ENCODE measurements around the gene BCAP29. TPM values are rescaled to one million over a fixed set of nuclear protein-coding genes. Genes with fewer than 3 reads are reported as not detected.

Gene BCAP29
- total and polyA plus RNA-seq, 3 donors from 2014 or later = 114 to 134 (median 121) TPM

GRCh38 chr7:107652642-107653041, 72.6 kb downstream of the BCAP29 start:
- H3K4me3 ChIP-seq = no peak overlapping the region
- no peaks in the 10 kb centered on the region for H3K36me3 ChIP-seq (ENCODE audit: low read depth, missing control alignments)
- TF ChIP-seq POLR2A (IDR thresholded peaks at IDR 0.05) (no peak), CTCF (IDR thresholded peaks at IDR 0.05) (no peak)
- H3K27me3 ChIP-seq = no peaks in the 10 kb centered on the region
- no peaks in the 10 kb centered on the region for H3K4me1 ChIP-seq
- intact Hi-C loops (cut with DNase I; ENCODE audit: low total_unique reads) = no loop called here
- H3K27ac ChIP-seq = no peak overlapping the region
- DNase-seq = no peak
- H3K9me3 ChIP-seq = no peaks in the 10 kb centered on the region
- 92 to 98% methylated on average over 5 of the region's 5 CpGs for WGBS, 2 donors

- TF ChIP-seq CTCF (IDR thresholded peaks at IDR 0.05) (no peak), POLR2A (IDR thresholded peaks at IDR 0.05) (no peak)
- Histone ChIP-seq H3K9me3 (no peaks in the 10 kb centered on the region), H3K36me3 (ENCODE audit: low read depth, missing control alignments) (no peaks in the 10 kb centered on the region), H3K27ac (no peak overlapping the region), H3K27me3 (no peaks in the 10 kb centered on the region), H3K4me1 (peaks cover 13% of the 10 kb centered on the region), H3K4me3 (no peak overlapping the region)
- intact Hi-C loops (cut with DNase I; ENCODE audit: low total_unique reads) = no loop called here
- no peak for DNase-seq
These were observed 78.4 kb downstream of the BCAP29 start for GRCh38 chr7:107658467-107658866.

GRCh38 chr7:107659666-107660065, 79.6 kb downstream of the BCAP29 start:
- Histone ChIP-seq H3K36me3 (ENCODE audit: low read depth, missing control alignments) (no peaks in the 10 kb centered on the region), H3K9me3 (no peaks in the 10 kb centered on the region), H3K4me1 (peaks cover 13% of the 10 kb centered on the region), H3K4me3 (no peak overlapping the region), H3K27ac (no peak overlapping the region), H3K27me3 (no peaks in the 10 kb centered on the region)
- 79 to 82% methylated on average over 4 of the region's 4 CpGs for WGBS, 2 donors
- no peak for DNase-seq
- intact Hi-C loops (cut with DNase I; ENCODE audit: low total_unique reads) = no loop called here
- TF ChIP-seq POLR2A (IDR thresholded peaks at IDR 0.05) (no peak), CTCF (IDR thresholded peaks at IDR 0.05) (no peak)

- DNase-seq = peak; percentile 15
- no peaks in the 10 kb centered on the region for H3K36me3 ChIP-seq (ENCODE audit: low read depth, missing control alignments)
- H3K27ac ChIP-seq = no peak within 1 kb of the TSS
- WGBS, 2 donors = 3 to 4% methylated on average over 26 to 36 of the region's 37 CpGs
- no peaks in the 10 kb centered on the region for H3K9me3 ChIP-seq
- H3K4me1 ChIP-seq = peaks cover 13% of the 10 kb centered on the region
- no peak for TF ChIP-seq POLR2A (IDR thresholded peaks at IDR 0.05)
- TF ChIP-seq CTCF (IDR thresholded peaks at IDR 0.05) = no peak
- intact Hi-C loops (cut with DNase I; ENCODE audit: low total_unique reads) = no loop called here
- H3K4me3 ChIP-seq = peak within 1 kb of the TSS; percentile 23 to 50
- no peaks in the 10 kb centered on the region for H3K27me3 ChIP-seq
These were observed 80.5 kb downstream of the BCAP29 start, which contains the start of gene SLC26A4 for GRCh38 chr7:107660381-107661080. SLC26A4 (plus strand) TSS chr7:107660828; CDS start chr7:107661642, 814 bp downstream.

All from testis (tissue), 3 donors.